ENCODE measurements around the gene GEMIN7. TPM values are rescaled to one million over a fixed set of nuclear protein-coding genes. Genes with fewer than 3 reads are reported as not detected.
"Not testable (repeated sequence)": the region's sequence is repeated elsewhere in the genome, so short reads cannot be mapped to it uniquely, and the experiment has no call there.

The GEMIN7 gene
- total RNA-seq, 1 experiment from 2014 or later = 34.0 TPM

DNA sequence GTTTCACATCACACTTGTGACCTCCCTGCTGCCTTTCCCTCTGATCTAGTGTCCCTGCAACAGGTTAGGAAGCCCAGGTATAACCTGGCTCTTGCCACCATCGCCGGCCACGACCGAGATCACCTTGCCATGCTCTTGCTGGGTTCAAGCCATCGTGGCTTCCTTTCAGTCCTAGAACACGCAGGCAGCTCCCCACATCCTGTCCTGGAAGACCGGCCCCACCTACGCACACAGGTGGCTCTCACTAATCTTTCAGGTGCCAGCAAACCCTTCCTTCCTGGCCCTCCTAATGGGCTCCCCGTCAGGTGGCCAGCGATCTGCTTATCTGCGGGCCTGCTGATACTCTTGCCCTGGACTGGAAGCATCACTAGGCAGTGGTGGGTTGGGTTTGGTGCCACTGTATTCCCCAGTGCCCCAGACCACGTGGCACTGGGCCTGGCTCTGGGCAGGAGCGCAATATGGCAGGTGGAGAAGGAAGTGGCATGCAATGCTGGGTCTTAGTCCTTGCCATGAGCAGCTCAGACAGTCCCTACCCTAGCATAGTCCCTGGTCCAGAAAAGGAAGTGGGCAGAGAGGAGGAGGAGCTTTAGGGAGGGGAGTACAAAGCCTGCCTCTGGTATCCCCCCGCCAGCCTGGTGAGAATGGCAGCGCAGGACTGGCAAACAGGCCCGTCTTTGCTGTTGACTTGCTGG is 25.7 kb downstream of the GEMIN7 start:
- no peak overlapping the region for H3K27ac ChIP-seq (ENCODE audit: low read depth, low read length, poor library complexity, severe bottlenecking)
- no peaks in the 10 kb centered on the region for H3K27me3 ChIP-seq (replicated peaks; ENCODE audit: insufficient read depth, low read depth, low read length, poor library complexity)
- POLR2A ChIA-PET (ENCODE audit: low non-redundant PET) = no interaction called here
- CTCF ChIA-PET = no interaction called here
- no peaks in the 10 kb centered on the region for H3K36me3 ChIP-seq (ENCODE audit: insufficient read depth, low read length, poor library complexity, severe bottlenecking)
- peaks cover 11% of the 10 kb centered on the region for H3K4me1 ChIP-seq (ENCODE audit: insufficient read depth, low read length, poor library complexity, severe bottlenecking)
- BruUV-seq (replicated peaks) = no TSS peak
- H3K4me3 ChIP-seq (ENCODE audit: low read depth, low read length, poor library complexity, severe bottlenecking) = no peak overlapping the region
- no peaks in the 10 kb centered on the region for H3K9me3 ChIP-seq (ENCODE audit: low read depth, low read length, poor library complexity, severe bottlenecking)
- intact Hi-C loops (cut with micrococcal nuclease; ENCODE audit: unreplicated experiment) = no loop called here
- DNase-seq (ENCODE audit: low spot score) = no peak
- TF ChIP-seq, protein P1, sequence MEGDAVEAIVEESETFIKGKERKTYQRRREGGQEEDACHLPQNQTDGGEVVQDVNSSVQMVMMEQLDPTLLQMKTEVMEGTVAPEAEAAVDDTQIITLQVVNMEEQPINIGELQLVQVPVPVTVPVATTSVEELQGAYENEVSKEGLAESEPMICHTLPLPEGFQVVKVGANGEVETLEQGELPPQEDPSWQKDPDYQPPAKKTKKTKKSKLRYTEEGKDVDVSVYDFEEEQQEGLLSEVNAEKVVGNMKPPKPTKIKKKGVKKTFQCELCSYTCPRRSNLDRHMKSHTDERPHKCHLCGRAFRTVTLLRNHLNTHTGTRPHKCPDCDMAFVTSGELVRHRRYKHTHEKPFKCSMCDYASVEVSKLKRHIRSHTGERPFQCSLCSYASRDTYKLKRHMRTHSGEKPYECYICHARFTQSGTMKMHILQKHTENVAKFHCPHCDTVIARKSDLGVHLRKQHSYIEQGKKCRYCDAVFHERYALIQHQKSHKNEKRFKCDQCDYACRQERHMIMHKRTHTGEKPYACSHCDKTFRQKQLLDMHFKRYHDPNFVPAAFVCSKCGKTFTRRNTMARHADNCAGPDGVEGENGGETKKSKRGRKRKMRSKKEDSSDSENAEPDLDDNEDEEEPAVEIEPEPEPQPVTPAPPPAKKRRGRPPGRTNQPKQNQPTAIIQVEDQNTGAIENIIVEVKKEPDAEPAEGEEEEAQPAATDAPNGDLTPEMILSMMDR (conservative IDR thresholded peaks at IDR 0.05; ENCODE audit: low read depth, low read length) = no peak
- TF ChIP-seq EZH2 (IDR thresholded peaks at IDR 0.05; ENCODE audit: borderline replicate concordance, low read depth, low read length, poor library complexity, severe bottlenecking) = no peak

DNA sequence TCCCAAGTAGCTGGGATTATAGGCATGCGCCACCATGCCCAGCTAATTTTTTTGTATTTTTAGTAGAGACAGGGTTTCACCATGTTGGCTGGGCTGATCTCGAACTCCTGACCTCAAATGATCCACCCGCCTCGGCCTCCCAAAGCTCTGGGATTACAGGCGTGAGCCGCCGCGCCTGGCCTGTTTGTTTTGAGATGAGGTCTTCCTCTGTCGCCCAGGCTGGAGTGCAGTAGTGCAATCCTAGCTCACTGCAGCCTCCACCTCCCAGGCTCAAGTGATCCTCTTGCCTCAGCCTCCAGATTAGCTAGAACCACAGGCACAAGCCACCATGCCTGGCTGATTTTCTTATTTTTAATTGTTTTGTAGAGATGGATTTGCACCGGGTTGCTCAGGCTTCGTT is 27.3 kb downstream of the GEMIN7 start:
- H3K27ac ChIP-seq (ENCODE audit: low read depth, low read length, poor library complexity, severe bottlenecking); BruUV-seq (replicated peaks); CTCF ChIA-PET; H3K4me3 ChIP-seq (ENCODE audit: low read depth, low read length, poor library complexity, severe bottlenecking); H3K9me3 ChIP-seq (ENCODE audit: low read depth, low read length, poor library complexity, severe bottlenecking); intact Hi-C loops (cut with micrococcal nuclease; ENCODE audit: unreplicated experiment); DNase-seq (ENCODE audit: low spot score); POLR2A ChIA-PET (ENCODE audit: low non-redundant PET); H3K27me3 ChIP-seq (replicated peaks; ENCODE audit: insufficient read depth, low read depth, low read length, poor library complexity); H3K36me3 ChIP-seq (ENCODE audit: insufficient read depth, low read length, poor library complexity, severe bottlenecking): not testable (repeated sequence)
- peaks cover 11% of the 10 kb centered on the region for H3K4me1 ChIP-seq (ENCODE audit: insufficient read depth, low read length, poor library complexity, severe bottlenecking)

DNA sequence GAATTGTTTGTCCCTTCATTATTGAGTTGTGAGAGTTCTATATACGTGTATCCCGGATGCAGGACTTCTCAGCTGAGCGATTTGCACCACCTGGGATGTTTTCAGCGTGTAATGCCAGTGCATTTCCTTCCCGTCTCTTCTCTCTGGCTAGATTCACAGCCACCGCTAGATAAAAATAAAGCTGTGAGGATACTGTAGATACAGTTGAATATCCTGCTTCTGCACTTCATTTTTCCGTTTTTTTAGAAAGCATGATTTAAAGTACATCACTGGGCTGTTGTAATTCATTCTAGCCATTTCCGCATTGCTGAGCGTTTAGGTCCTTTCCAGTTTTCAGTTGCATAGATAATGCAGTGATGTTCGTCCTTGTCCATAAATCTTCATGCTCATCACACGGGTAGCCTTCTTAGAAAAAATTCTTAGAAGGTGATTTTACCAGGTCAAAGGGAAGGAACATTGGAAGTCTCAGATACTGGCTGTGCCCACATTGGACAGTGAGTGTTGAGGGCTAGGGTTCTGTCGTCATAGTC is 28.6 kb downstream of the GEMIN7 start:
- Histone ChIP-seq H3K27me3 (replicated peaks; ENCODE audit: insufficient read depth, low read depth, low read length, poor library complexity) (no peaks in the 10 kb centered on the region), H3K27ac (ENCODE audit: low read depth, low read length, poor library complexity, severe bottlenecking) (no peak overlapping the region), H3K4me1 (ENCODE audit: insufficient read depth, low read length, poor library complexity, severe bottlenecking) (peaks cover 8% of the 10 kb centered on the region), H3K36me3 (ENCODE audit: insufficient read depth, low read length, poor library complexity, severe bottlenecking) (no peaks in the 10 kb centered on the region), H3K9me3 (ENCODE audit: low read depth, low read length, poor library complexity, severe bottlenecking) (no peaks in the 10 kb centered on the region), H3K4me3 (ENCODE audit: low read depth, low read length, poor library complexity, severe bottlenecking) (no peak overlapping the region)
- TF ChIP-seq, protein P1 (conservative IDR thresholded peaks at IDR 0.05; ENCODE audit: low read depth, low read length) = no peak
- TF ChIP-seq EZH2 (IDR thresholded peaks at IDR 0.05; ENCODE audit: borderline replicate concordance, low read depth, low read length, poor library complexity, severe bottlenecking) = no peak
- no peak for DNase-seq (ENCODE audit: low spot score)
- BruUV-seq (replicated peaks) = TSS peak; percentile 9
- intact Hi-C loops (cut with micrococcal nuclease; ENCODE audit: unreplicated experiment) = no loop called here
- POLR2A ChIA-PET (ENCODE audit: low non-redundant PET) = no interaction called here
- CTCF ChIA-PET = no interaction called here

DNA sequence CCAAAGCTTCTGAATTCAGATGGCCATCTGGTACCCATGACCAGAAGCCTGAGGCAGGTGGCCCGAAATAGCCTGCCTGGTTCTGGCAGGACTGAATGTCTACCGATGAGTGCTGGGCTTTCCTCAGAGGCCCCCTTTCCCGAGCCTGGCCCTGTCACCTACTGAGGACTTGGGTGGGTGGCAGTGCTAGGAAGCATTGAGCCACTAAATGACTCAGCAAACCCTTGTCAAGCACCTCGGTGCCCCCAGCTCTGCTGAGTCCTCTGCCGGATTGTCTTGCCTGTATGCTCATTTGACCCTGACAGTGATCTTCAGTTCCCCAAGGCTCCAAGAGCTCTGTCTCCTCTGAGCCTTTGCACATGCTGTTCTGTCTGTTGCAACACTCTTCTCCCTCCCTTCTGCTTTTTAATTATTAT is 31.8 kb downstream of the GEMIN7 start:
- Histone ChIP-seq H3K4me1 (ENCODE audit: insufficient read depth, low read length, poor library complexity, severe bottlenecking) (no peaks in the 10 kb centered on the region), H3K36me3 (ENCODE audit: insufficient read depth, low read length, poor library complexity, severe bottlenecking) (no peaks in the 10 kb centered on the region), H3K9me3 (ENCODE audit: low read depth, low read length, poor library complexity, severe bottlenecking) (no peaks in the 10 kb centered on the region), H3K4me3 (ENCODE audit: low read depth, low read length, poor library complexity, severe bottlenecking) (no peak overlapping the region), H3K27me3 (replicated peaks; ENCODE audit: insufficient read depth, low read depth, low read length, poor library complexity) (no peaks in the 10 kb centered on the region), H3K27ac (ENCODE audit: low read depth, low read length, poor library complexity, severe bottlenecking) (no peak overlapping the region)
- TF ChIP-seq, protein P1 (conservative IDR thresholded peaks at IDR 0.05; ENCODE audit: low read depth, low read length) = no peak
- TF ChIP-seq EZH2 (IDR thresholded peaks at IDR 0.05; ENCODE audit: borderline replicate concordance, low read depth, low read length, poor library complexity, severe bottlenecking) = no peak
- CTCF ChIA-PET = no interaction called here
- no peak for DNase-seq (ENCODE audit: low spot score)
- BruUV-seq (replicated peaks) = no TSS peak
- POLR2A ChIA-PET (ENCODE audit: low non-redundant PET) = no interaction called here
- intact Hi-C loops (cut with micrococcal nuclease; ENCODE audit: unreplicated experiment) = no loop called here

Data from A673 (cell line).